A673 (cell line): ENCODE data around the gene ATRNL1. TPM values are rescaled to one million over a fixed set of nuclear protein-coding genes. Genes with fewer than 3 reads are reported as not detected.

Experiments
- BruUV-seq: library from RNA; stranded (reverse); fragments of 400-500 nt; replicated peaks from 2 replicates; lab custom pipeline; 2021; lab: Mats Ljungman, UMichigan
- CTCF ChIA-PET: fragments of 300-600 bp; sonication (Branson Sonifier 250); formaldehyde crosslinking; loops from one replicate; lab custom pipeline; 2022; ENCODE audit warnings: antibody characterized with exemption; lab: Charles Lee
- POLR2A ChIA-PET: fragments of 300-600 bp; sonication (Branson Sonifier 250); formaldehyde crosslinking; loops from one replicate; lab custom pipeline; 2022; ENCODE audit warnings: antibody characterized with exemption; ENCODE audit not compliant: low non-redundant PET; lab: Charles Lee
- DNase-seq: peaks from one replicate; pipeline ENCODE4 v3.0.0-alpha.2; 2015; ENCODE audit warnings: low spot score
- H3K27ac ChIP-seq: fragments of 200-600 bp; sonication (generic); 2 replicates; pipeline ENCODE4 v1.5.1; 2016; ENCODE audit warnings: mixed run types, low read depth, mild to moderate bottlenecking, mixed read lengths, antibody characterized with exemption, low read length; ENCODE audit not compliant: poor library complexity, severe bottlenecking
- H3K27me3 ChIP-seq: fragments of 200-600 bp; sonication (generic); replicated peaks from 2 replicates; pipeline ENCODE4 v1.6.1; 2017; ENCODE audit warnings: mixed run types, low read depth, mild to moderate bottlenecking, mixed read lengths, antibody characterized with exemption, low read length; ENCODE audit not compliant: insufficient read depth, poor library complexity
- H3K36me3 ChIP-seq: fragments of 200-600 bp; sonication (generic); 2 replicates; pipeline ENCODE4 v1.6.1; 2016; ENCODE audit warnings: mixed run types, mild to moderate bottlenecking, mixed read lengths, antibody characterized with exemption, low read length; ENCODE audit not compliant: insufficient read depth, poor library complexity, severe bottlenecking
- H3K4me1 ChIP-seq: fragments of 200-600 bp; sonication (generic); 2 replicates; pipeline ENCODE4 v1.6.1; 2017; ENCODE audit warnings: mixed run types, mild to moderate bottlenecking, mixed read lengths, antibody characterized with exemption, low read length; ENCODE audit not compliant: insufficient read depth, poor library complexity, severe bottlenecking
- H3K4me3 ChIP-seq: fragments of 200-600 bp; sonication (generic); 2 replicates; pipeline ENCODE4 v1.5.1; 2016; ENCODE audit warnings: low read depth, mixed run types, mild to moderate bottlenecking, mixed read lengths, low read length; ENCODE audit not compliant: poor library complexity, severe bottlenecking
- H3K9me3 ChIP-seq: fragments of 200-600 bp; sonication (generic); 2 replicates; pipeline ENCODE4 v1.6.1; 2016; ENCODE audit warnings: mixed run types, low read depth, mild to moderate bottlenecking, mixed read lengths, antibody characterized with exemption, low read length; ENCODE audit not compliant: poor library complexity, severe bottlenecking
- EZH2 ChIP-seq: fragments of 200-600 bp; sonication (generic); IDR thresholded peaks from 2 replicates; pipeline ENCODE4 v1.6.1; 2017; ENCODE audit warnings: borderline replicate concordance, low read depth, mild to moderate bottlenecking, mixed read lengths, antibody characterized with exemption, low read length; ENCODE audit not compliant: poor library complexity, severe bottlenecking
- intact Hi-C: fragments of 100-400 bp; cut with micrococcal nuclease; formaldehyde crosslinking; loops from one replicate; pipeline ENCODE4 v1.10.0; 2022; ENCODE audit not compliant: unreplicated experiment
- total RNA-seq: library from RNA; stranded (reverse); gene quantifications from 2 replicates; pipeline ENCODE4 v1.2.3, GENCODE V29; 2021
- TF ChIP-seq, protein P1 (sequence below): fragments of 300-800, 200-600 bp; sonication (generic); conservative IDR thresholded peaks from 2 replicates; pipeline ENCODE4 v1.5.1; 2017; ENCODE audit warnings: low read depth, mild to moderate bottlenecking, antibody characterized with exemption, low read length, moderate library complexity, mixed read lengths

Gene ATRNL1
- total RNA-seq, 1 experiment from 2014 or later: 3.0 TPM

DNA sequence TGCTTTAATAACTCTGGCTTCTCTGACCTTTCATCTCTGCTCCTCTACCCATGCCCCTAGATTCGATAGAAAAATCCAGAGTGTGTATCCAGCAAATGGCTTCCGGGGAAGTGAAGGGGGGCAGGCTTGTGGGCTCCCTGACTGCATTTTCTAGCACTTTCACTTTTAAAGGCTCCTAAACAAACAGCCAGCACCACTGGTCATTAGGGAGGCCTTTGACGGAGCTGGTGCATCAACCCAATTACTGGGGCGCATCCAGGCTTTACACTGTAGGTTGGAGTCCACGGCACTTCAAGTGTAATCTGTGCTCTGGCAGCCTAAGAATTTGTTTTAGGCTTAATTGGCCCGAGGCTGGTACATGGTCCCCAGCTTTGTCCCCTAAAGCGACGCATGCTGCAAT lies 887.9 kb downstream of the ATRNL1 start:
- Histone ChIP-seq H3K27me3 (peaks cover 3% of the 10 kb centered on the region), H3K4me1 (no peaks in the 10 kb centered on the region), H3K9me3 (no peaks in the 10 kb centered on the region), H3K4me3 (no peak overlapping the region), H3K36me3 (no peaks in the 10 kb centered on the region), H3K27ac (no peak overlapping the region)
- DNase-seq: no peak
- intact Hi-C loops: no loop called here
- no peak for TF ChIP-seq EZH2
- TF ChIP-seq, protein P1, sequence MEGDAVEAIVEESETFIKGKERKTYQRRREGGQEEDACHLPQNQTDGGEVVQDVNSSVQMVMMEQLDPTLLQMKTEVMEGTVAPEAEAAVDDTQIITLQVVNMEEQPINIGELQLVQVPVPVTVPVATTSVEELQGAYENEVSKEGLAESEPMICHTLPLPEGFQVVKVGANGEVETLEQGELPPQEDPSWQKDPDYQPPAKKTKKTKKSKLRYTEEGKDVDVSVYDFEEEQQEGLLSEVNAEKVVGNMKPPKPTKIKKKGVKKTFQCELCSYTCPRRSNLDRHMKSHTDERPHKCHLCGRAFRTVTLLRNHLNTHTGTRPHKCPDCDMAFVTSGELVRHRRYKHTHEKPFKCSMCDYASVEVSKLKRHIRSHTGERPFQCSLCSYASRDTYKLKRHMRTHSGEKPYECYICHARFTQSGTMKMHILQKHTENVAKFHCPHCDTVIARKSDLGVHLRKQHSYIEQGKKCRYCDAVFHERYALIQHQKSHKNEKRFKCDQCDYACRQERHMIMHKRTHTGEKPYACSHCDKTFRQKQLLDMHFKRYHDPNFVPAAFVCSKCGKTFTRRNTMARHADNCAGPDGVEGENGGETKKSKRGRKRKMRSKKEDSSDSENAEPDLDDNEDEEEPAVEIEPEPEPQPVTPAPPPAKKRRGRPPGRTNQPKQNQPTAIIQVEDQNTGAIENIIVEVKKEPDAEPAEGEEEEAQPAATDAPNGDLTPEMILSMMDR: no peak
- no TSS peak for BruUV-seq
- ChIA-PET CTCF (interaction anchor here (0.6 kb wide), 1 partner anchor 166 kb away, joined by 3 read pairs; no protein-coding TSS in a partner anchor), POLR2A (no interaction called here)

DNA sequence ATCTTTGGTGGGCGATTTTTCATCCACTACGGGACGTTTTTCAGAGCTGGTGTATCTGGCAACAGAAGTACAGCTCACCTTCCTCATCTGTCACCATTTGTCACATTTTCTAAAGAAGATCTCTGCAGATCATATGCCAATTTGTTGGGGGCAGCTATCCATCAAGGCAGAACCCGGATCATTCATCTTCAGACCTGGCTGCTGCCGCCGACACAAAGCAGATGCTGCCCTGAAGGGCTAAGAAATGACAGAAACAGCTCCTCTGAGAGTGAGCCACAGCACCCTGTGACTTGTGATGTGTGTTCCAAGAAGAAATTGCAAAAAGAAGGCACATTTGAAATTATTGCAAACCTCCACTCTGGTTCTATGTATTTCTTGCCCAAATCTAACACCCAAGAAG lies 888.9 kb downstream of the ATRNL1 start:
- H3K27ac ChIP-seq: no peak overlapping the region
- intact Hi-C loops: no loop called here
- H3K4me1 ChIP-seq: no peaks in the 10 kb centered on the region
- no peak overlapping the region for H3K4me3 ChIP-seq
- DNase-seq: no peak
- ChIA-PET POLR2A (no interaction called here), CTCF (no interaction called here)
- H3K9me3 ChIP-seq: no peaks in the 10 kb centered on the region
- peaks cover 3% of the 10 kb centered on the region for H3K27me3 ChIP-seq
- H3K36me3 ChIP-seq: no peaks in the 10 kb centered on the region
- TF ChIP-seq, protein P1: no peak
- TF ChIP-seq EZH2: no peak
- no TSS peak for BruUV-seq

DNA sequence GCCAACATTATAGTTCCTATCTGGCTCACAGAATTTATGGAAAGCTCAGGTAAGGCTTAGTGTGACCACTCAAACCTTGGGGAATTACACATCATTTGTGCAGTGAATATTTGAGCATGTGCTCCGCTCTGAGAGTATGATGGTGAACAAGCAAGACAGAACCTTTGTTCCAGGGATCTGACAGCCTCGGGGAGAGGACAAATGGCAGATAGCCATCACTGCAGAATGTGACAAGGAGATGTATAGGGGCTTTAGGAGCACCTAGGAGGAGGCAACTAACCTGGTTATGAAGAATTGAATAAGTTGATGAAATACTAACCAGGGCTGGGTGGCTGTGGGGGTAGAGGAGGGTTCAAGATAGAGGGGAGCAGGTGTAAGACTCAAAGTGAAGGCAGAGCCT lies 889.4 kb downstream of the ATRNL1 start:
- CTCF ChIA-PET: no interaction called here
- Histone ChIP-seq H3K27me3 (peaks cover 3% of the 10 kb centered on the region), H3K4me3 (no peak overlapping the region), H3K36me3 (no peaks in the 10 kb centered on the region), H3K9me3 (no peaks in the 10 kb centered on the region), H3K4me1 (no peaks in the 10 kb centered on the region), H3K27ac (no peak overlapping the region)
- DNase-seq: no peak
- POLR2A ChIA-PET: no interaction called here
- TF ChIP-seq, protein P1: no peak
- TF ChIP-seq EZH2: no peak
- no TSS peak for BruUV-seq
- intact Hi-C loops: no loop called here
